Activated CD4-positive, alpha-beta T cell treated with anti-CD3 and anti-CD28 coated beads for 1 hour (primary cell): ENCODE data around the gene AGAP3.

Source experiments
- DNase-seq: peaks from one replicate; pipeline ENCODE4 v3.0.0-alpha.2; 2020

The AGAP3 gene

GRCh38 chr7:151138153-151138851, 52.0 kb downstream of the AGAP3 start:
- no peak for DNase-seq

DNA sequence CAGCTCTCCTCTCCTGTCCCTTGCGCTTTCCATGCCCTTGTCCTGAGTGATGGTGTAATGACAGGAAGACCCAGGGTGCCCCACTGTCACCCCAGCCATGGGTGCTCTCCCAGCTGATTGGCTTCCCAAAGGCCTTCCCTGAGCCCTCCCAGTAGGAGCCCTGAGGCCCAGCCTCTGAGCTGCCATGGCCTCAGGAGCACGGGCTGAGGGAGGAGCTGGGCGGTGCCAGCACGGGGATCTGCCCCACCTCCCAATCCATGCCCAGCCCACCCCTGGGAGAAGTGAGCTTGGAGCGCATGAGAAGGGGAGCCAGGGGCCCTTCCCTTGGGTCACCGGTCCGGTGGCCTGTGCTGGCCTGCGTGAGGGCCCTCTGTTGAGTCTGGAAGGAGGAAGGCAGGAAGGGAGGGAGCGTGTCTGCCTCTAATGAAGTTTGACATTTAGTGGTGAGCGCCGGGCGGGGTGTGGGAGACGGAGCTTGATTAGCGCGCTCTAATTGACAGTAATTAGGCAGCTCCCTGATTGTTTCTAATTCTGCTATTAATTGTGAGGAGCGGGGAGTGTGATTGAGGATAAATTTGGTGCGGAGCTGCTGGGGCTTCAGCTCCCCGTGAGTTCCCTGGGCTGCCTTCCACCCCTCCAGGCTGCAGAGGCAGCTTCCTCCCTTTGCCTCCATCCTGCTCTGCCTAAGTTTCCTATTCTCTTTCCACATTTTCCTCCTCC, 53.0 kb downstream of the AGAP3 start:
- no peak for DNase-seq

DNA sequence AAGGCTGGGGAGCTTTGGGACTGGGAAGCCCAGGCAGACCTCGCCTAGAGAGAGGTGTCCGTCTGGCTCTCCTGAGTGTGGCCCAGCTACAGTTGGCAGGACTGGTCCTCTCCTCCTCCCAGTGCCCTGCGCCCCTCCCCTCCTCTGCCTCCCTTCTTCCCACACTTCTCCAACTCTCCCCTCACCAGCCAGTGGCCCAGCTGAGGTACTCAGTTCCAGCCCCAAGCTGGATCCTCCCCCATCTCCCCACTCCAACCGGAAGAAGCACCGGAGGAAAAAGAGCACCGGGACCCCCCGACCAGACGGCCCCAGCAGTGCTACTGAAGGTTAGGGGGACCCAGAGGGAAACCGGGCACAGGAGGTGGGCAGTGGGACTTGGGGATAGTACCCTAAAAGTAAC, 53.5 kb downstream of the AGAP3 start:
- DNase-seq: no peak

GRCh38 chr7:151140826-151141225, 54.6 kb downstream of the AGAP3 start:
- DNase-seq: no peak

GRCh38 chr7:151141311-151141854, 55.1 kb downstream of the AGAP3 start:
- DNase-seq: no peak

- DNase-seq: no peak
Measured at GRCh38 chr7:151141855-151142685, 55.8 kb downstream of the AGAP3 start.

DNA sequence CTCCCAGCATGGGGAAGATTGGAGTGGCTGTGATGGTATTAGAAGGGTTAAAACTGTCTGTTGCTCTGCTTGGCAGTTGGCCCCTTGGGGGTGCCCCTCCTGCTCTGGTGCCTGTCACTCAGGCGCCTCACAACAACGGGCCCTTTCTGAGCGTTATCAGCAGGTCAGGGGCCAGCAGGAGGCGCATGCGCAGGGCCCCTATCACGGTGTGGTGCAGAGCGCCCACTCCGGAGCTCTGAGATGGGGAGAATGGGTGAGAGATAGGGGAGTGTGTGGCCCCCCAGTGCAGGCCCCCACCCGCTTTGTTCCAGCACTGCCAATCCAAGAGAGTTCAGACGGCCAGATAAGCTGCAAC, 56.4 kb downstream of the AGAP3 start:
- no peak for DNase-seq

- DNase-seq: no peak
Measured at GRCh38 chr7:151143261-151144015, 57.2 kb downstream of the AGAP3 start.

- no peak for DNase-seq
Measured at GRCh38 chr7:151144387-151144786, 58.1 kb downstream of the AGAP3 start.

DNA sequence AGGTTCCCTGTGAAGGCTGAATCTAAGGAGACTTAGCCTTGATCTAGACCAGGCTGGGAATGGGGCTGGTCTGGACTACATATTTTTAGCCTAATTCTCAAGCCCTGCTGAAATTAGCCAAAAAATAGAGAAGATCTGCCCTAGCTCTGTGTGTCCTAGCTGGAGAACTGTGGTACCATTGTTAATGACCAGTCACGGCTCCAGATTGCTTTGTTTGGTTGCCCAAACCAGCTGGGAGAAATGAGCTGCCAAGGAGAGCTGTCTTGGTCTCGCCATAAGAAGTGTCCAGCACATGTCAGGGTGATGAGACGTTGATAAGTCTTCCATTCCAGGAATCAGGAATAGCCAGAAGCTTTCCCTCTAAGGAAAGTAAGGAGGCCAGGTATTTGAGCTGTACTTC, 60.5 kb downstream of the AGAP3 start:
- DNase-seq: no peak

DNA sequence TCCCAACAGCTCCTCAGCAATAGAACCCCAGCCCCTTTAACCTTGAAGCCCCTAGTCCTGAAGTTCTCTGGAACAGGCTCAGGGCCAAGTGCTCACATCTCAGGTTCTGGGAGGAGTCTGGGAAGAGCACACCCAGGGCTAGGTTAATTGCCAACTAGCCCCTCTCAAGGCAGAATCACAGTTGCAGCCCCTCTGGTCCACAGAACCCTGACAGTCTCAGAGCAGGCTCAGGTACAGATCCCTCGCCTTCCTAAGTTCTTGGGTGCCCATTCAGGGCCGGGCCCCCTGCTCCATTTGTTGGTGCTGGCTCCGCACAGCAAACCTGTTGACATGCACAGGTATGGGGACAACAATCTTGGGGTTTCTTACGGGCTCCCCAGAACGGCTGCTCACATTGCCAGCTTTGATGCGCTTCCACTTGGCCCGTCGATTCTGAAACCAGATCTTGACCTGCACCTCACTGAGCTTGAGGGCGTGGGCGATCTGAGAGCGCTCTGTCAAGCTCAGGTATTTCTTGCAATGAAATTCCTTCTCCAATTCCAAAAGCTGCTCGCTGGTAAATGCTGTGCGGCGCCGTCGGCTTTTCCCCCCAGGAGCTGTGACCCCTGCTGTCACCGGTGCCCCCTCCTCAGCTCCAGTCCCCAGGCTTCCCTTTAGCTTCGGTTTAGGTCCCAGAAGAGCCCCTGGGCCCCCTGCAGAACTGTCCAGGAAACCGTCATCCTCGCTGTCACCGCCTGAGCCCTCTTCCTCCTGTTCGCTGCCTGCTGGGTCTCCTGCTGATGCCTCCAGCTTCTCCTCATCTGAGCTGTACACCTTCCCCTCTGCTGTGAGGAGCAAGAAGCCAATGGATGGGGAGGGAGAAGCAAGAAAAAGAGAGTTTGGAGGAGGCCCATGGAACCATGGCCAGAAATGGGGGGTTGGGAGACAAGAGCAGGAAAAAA, 62.3 kb downstream of the AGAP3 start:
- DNase-seq: no peak

GRCh38 chr7:151150388-151150787, 64.1 kb downstream of the AGAP3 start:
- DNase-seq: no peak

DNA sequence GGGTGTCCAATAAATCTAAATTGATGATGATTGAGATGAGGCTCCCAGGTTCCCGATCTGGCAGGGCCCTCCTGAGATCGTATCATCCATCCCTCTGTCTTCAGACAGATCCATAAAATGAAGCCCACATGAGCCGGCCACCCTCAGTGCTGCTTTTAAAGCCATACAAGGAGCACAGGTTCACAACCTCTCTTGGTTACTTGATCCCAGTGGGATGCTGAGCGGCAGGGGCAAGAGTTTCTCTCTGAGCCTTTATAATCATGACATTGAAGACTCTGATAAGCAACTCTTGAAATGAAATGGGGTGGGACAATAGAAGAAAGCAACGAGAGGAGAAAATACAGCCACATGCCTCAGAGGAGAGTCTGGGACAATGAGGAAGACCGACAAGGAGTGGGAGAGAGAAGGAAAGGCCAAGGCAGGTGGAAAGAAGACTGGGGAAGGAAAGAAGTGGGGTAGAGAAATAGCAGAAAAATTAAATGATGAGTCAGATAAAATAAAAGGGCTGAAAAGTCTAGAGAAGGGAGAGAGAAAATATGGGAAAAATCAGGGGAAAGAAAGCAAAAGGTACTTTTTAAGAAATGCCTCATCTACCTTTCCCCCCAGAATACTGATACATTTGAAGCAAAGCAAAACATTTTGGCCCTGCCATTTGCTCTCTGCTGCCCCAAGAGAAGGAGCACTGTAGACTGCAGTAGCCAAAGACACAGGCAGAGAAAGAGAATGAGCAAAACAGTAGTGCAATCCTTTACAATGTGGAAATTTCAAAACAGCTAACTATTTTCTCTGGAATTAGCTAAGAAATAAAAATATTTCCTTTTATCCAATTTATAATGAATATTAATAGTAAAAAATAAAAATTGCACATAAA, 66.6 kb downstream of the AGAP3 start:
- no peak for DNase-seq

DNA sequence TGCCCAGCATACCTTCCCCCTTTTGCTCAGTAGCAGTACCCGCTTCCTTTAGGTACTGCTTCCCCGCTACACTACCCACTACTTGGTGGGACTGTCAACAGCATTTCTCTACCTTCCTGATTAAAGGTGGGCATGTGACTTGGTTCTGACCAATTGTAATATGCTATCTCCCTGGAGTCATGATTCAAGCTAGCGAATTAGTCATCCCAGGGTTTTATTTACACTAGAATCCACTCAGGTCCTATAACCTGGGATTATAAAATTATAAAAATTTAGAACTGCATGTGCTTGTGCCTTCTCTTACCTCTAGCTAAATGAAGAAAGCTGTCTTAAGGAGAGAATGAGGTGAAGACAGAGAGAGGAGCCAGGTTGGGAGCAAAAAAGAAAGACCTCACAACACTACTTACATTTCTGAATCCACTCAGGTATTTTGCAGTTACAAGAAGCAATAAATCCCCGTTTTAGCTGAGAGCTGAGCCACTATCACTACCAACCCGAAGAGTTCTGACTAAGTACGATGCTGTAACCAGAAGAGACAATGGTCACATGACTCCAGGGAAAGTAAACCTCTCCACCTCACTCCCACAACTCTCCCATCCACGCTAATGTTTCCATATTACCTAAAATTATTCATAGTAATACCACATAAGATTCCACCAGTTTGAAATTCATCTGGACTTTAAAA, 71.5 kb downstream of the AGAP3 start:
- DNase-seq: no peak

DNA sequence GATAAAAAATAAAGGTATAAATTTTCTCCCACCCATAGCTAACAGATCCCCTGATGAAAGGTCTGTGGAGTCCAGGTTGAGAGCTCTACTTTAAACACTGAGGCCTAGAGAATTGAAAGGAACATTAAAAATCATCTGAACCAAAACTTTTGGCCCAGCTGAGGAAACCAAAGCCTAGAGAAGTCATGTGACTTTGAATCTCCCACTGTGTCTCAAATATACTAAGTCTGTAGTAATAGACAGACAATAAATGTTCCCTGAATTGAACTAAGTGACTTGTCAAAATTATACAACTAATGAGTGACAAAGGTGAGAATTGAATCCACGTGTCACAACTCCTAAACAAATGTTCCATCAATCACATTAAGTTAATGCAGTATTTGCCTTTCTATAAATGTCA, 75.5 kb downstream of the AGAP3 start:
- DNase-seq: no peak

DNA sequence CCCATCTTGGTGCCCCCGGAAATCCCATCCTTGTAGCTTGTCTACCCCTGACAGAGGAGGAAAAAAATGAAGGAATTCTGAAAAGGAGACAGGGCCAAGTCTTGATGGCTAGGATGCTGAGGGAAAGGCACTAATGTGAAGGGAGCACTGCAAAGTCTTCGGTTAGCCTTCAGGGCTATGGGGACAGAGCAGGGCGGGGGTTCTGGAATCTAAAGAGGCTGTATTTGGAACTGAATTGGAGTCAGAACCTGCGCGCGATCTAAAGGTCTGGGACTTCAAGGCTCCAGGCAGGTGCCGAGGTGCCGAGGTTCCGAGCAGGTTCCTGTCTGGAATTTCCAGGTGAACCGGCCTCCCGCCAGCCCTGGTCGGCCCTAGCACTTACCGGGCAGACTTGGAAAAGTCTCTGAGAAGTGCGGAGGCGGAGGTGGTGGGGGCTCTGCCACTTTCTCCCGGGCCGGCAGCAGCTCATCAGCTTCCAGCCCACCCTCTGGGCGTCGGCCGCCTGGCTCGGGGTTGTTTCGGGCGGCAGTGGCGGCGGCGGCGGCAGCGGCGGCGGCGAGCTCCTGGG, 80.4 kb downstream of the AGAP3 start:
- no peak for DNase-seq

- no peak for DNase-seq
Measured at GRCh38 chr7:151167197-151167961, 81.1 kb downstream of the AGAP3 start, which contains the start of gene GBX1. Gene GBX1 (minus strand): TSS chr7:151167694. CDS start chr7:151167548, 146 bp downstream.

DNA sequence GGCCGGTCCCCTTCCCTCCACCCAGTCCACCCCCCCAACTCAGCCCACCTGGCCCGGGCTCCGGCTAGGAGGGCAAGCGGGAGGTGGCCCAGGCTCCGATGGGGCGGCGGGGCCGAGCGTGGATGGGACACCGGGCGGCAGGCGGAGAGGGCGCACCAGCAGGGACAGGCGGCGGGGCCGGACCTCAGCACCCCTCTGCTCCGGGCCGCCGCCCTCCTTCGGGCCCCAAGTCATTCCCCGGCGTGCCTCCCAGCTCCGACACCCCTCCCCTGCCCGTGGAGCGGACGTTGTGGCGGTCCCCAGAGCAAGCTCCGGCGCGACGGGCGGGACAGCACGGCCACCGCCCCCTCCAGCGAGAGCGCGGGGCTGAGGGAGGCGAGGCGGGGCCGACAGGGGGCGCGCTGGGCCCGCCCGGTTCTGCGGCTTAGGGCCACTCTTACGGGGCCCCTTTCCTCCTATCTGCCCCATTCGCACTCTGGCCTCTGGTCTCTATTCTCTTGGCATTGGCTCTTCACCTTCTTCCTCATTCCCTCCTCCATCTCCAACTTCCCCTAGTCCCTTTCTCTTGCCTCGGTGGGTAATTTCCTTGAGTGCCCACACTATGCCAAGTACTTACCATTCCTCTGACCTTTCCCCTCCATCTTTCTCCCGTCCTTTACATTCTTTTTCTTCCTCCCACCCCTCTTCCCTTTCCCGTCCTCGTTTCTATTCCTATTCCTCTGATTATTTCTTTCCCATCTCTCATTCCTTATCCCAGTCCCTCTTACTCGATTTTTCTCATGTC, 81.9 kb downstream of the AGAP3 start:
- DNase-seq: no peak
